NB4 (cell line): ENCODE results near the gene IRS1.

Experiments used
- DNase-seq: peaks from one replicate; pipeline ENCODE4 v3.0.0; 2010; ENCODE audit warnings: low read depth
- H3K4me3 ChIP-seq: one replicate; pipeline ENCODE4 v1.5.1; 2011; ENCODE audit warnings: mild to moderate bottlenecking, low read depth, low read length, moderate library complexity
- MYC ChIP-seq: IDR thresholded peaks from 2 replicates; pipeline ENCODE4 v1.6.1; 2011; ENCODE audit warnings: low read depth, low read length
- POLR2A ChIP-seq: IDR thresholded peaks from 2 replicates; pipeline ENCODE4 v1.6.1; 2011; ENCODE audit warnings: mild to moderate bottlenecking; ENCODE audit not compliant: insufficient read length; ENCODE audit errors: extremely low read depth
- TF ChIP-seq, protein P1 (sequence below): IDR thresholded peaks from one replicate; pipeline ENCODE4 v1.5.1; 2012; ENCODE audit warnings: low read depth, low read length
- TF ChIP-seq, protein P2 (sequence below): IDR thresholded peaks from 2 replicates; pipeline ENCODE4 v1.6.1; 2011; ENCODE audit warnings: low read depth, low read length

Gene IRS1

GRCh38 chr2:226800941-226801784, 1.5 kb upstream of the IRS1 start:
- DNase-seq: peak; percentile 12

DNA sequence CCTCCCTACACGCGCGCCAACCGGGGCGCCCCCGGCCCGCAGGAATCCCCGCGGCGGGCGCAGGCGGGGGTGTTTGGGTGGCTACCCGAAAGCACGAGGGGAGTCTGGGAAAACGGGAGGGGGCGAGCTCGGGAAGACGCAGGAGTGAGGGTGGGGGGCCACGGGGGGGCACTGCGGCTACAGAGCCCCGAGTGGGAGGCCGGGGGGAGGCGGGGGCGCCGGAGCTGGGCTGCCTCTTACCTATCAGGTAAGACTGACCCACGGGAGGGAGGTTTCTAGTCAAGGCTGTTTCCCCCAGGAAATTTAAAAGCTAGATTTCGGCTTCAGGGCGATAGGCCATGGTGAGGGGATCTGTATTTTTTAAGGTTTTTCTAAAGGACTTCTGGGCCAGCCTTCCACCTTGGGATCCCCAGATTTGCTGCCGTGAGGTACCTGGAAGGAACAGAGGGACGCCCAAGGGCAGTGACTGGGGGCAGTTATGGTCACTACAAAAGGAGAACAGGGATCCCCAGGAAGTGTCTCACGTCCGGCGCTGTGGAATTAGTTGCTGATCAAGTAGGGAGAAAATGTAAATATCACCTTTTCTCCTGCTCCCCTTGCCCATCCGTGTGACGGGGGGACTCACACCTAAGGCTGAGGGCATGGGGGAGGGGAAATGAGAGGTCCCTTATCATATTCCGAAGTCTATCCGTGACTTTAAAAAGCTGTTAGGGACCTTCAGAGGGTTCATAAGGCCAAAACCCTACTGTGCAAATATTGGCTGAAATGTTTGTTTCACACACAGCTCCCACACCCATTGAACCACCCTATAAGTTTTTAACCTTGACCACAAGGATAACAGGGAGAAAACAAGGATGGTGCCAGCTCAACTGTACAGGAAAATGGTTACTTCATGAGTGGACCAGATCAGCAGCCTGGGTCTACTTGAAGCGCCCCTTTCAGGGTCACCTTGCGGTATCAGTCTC, 638 bp upstream of the IRS1 start:
- peak overlapping the region; percentile 54 for H3K4me3 ChIP-seq
- DNase-seq: peak; percentile 10
- TF ChIP-seq POLR2A: no peak
- no peak for TF ChIP-seq MYC
- TF ChIP-seq, protein P1, sequence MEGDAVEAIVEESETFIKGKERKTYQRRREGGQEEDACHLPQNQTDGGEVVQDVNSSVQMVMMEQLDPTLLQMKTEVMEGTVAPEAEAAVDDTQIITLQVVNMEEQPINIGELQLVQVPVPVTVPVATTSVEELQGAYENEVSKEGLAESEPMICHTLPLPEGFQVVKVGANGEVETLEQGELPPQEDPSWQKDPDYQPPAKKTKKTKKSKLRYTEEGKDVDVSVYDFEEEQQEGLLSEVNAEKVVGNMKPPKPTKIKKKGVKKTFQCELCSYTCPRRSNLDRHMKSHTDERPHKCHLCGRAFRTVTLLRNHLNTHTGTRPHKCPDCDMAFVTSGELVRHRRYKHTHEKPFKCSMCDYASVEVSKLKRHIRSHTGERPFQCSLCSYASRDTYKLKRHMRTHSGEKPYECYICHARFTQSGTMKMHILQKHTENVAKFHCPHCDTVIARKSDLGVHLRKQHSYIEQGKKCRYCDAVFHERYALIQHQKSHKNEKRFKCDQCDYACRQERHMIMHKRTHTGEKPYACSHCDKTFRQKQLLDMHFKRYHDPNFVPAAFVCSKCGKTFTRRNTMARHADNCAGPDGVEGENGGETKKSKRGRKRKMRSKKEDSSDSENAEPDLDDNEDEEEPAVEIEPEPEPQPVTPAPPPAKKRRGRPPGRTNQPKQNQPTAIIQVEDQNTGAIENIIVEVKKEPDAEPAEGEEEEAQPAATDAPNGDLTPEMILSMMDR: no peak
- TF ChIP-seq, protein P2, sequence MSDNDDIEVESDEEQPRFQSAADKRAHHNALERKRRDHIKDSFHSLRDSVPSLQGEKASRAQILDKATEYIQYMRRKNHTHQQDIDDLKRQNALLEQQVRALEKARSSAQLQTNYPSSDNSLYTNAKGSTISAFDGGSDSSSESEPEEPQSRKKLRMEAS: 0 out of 2 replicates have a peak, but pooled peaks have one; percentile 4

More at GRCh38 chr2:226800941-226801784, 1.5 kb upstream of the IRS1 start:
- TF ChIP-seq, protein P2: no peak
- no peak for TF ChIP-seq POLR2A
- TF ChIP-seq MYC: no peak
- TF ChIP-seq, protein P1: no peak
- no peak overlapping the region for H3K4me3 ChIP-seq

- peak overlapping the region; percentile 71 for H3K4me3 ChIP-seq
- TF ChIP-seq MYC: no peak
- TF ChIP-seq, protein P2: no peak
- TF ChIP-seq POLR2A: no peak
- TF ChIP-seq, protein P1: no peak
- peak; percentile 62 for DNase-seq
Observed at GRCh38 chr2:226798422-226799210, 1.0 kb downstream of the IRS1 start.

DNA sequence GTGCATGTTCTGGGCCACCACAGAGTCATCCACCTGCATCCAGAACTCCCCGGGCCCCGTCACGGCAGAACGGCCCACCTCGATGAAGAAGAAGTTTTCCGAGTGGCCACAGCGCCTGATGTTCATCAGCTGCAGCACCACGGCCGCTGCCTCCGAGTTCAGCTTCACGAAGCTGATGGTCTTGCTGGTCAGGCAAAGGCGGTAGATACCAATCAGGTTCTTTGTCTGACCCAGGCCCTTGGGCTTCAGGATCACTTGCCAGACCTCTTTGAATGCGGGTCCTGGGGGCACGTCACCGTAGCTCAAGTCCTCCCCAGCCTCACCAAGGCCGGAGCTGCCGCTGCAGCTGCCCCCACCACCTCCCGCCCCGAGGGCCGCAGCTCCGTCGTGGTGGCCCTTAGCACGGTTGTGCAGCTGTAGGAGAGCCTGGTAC, 1.6 kb downstream of the IRS1 start:
- no peak for DNase-seq
- H3K4me3 ChIP-seq: no peak overlapping the region
- TF ChIP-seq, protein P2: no peak
- TF ChIP-seq, protein P1: no peak
- TF ChIP-seq POLR2A (no peak), MYC (no peak)

GRCh38 chr2:226797289-226797988, 2.2 kb downstream of the IRS1 start:
- H3K4me3 ChIP-seq: no peak overlapping the region
- TF ChIP-seq MYC (no peak), POLR2A (no peak)
- TF ChIP-seq, protein P2: no peak
- TF ChIP-seq, protein P1: no peak
- no peak for DNase-seq
